MCF 10A (cell line): ENCODE measurements around the gene GGA2. TPM values are rescaled to one million over a fixed set of nuclear protein-coding genes. Genes with fewer than 3 reads are reported as not detected.
A peak's percentile ranks its signal among the peaks of the same experiment; 100 is the strongest.

Experiments used
- BruUV-seq: library from RNA; stranded (reverse); fragments of 400-500 nt; replicated peaks from 2 replicates; lab custom pipeline; 2021; lab: Mats Ljungman, UMichigan
- CTCF ChIA-PET: fragments of 300-600 bp; sonication (Branson Sonifier 250); formaldehyde crosslinking; extraction: SDS; loops from one replicate; lab custom pipeline; 2021; ENCODE audit warnings: antibody characterized with exemption, inconsistent platforms; lab: Yijun Ruan, JAX
- POLR2A ChIA-PET: fragments of 300-600, 350-650 bp; sonication (Branson Sonifier 250); formaldehyde crosslinking; extraction: SDS; loops from one replicate; lab custom pipeline; 2020; ENCODE audit warnings: antibody characterized with exemption, inconsistent platforms; lab: Yijun Ruan, JAX
- DNase-seq: peaks from one replicate; pipeline ENCODE4 v3.0.0-alpha.2; 2018; ENCODE audit not compliant: unreplicated experiment
- H3K27ac Mint-ChIP-seq: one replicate; pipeline ENCODE4 v1.8.0; 2022; ENCODE audit warnings: mild to moderate bottlenecking, low read depth, mixed read lengths; ENCODE audit not compliant: unreplicated experiment
- H3K27me3 Mint-ChIP-seq: one replicate; pipeline ENCODE4 v1.8.0; 2022; ENCODE audit warnings: mixed read lengths; ENCODE audit not compliant: insufficient read depth, unreplicated experiment
- H3K36me3 Mint-ChIP-seq: one replicate; pipeline ENCODE4 v1.8.0; 2022; ENCODE audit warnings: mild to moderate bottlenecking, moderate library complexity, mixed read lengths; ENCODE audit not compliant: insufficient read depth, unreplicated experiment
- H3K4me1 Mint-ChIP-seq: one replicate; pipeline ENCODE4 v1.8.0; 2022; ENCODE audit warnings: mixed read lengths; ENCODE audit not compliant: insufficient read depth, unreplicated experiment
- H3K4me3 Mint-ChIP-seq: one replicate; pipeline ENCODE4 v1.8.0; 2022; ENCODE audit warnings: mild to moderate bottlenecking, moderate library complexity, mixed read lengths; ENCODE audit not compliant: unreplicated experiment
- H3K9me3 Mint-ChIP-seq: one replicate; pipeline ENCODE4 v1.8.0; 2022; ENCODE audit warnings: mixed read lengths; ENCODE audit not compliant: unreplicated experiment
- intact Hi-C: fragments of 100-400 bp; cut with micrococcal nuclease; formaldehyde crosslinking; loops from 2 replicates; pipeline ENCODE4 v1.14.1; 2022
- total RNA-seq: library from RNA; stranded (reverse); gene quantifications from 2 replicates; pipeline ENCODE4 v1.2.3, GENCODE V29; 2022
- TF ChIP-seq, protein P1 (sequence below): fragments of 200-600 bp; IDR thresholded peaks from one replicate; pipeline ENCODE4 v1.8.0; 2022; ENCODE audit warnings: antibody characterized with exemption, mild to moderate bottlenecking; ENCODE audit not compliant: unreplicated experiment

Gene GGA2
- total RNA-seq, 1 experiment from 2014 or later = 22.2 TPM

DNA sequence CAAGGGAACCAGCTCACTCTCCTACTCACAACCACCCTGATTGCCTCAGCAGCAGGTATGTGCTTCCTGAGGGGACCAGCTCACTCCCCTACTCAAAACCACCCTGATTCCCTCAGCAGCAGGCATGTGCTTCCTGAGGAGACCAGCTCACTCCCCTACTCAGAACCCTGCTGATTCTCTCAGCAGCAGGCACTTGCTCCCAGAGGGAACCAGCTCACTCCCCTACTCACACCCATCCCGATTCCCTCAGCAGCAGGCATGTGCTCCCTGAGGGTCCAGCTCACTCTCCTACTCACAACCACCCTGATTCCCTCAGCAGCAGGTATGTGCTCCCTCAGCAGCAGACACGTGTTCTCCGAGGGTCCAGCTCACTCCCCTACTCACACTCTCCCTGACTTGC lies 31.2 kb downstream of the GGA2 start:
- H3K4me1 Mint-ChIP-seq = no peaks in the 10 kb centered on the region
- ChIA-PET CTCF (interaction anchor here (0.9 kb wide), 1 partner anchor 10 kb away, joined by 3 read pairs; no protein-coding TSS in a partner anchor), POLR2A (interaction anchor here (1.1 to 1.5 kb wide), 2 partner anchors 11 to 18 kb away, joined by 3 to 6 read pairs; no protein-coding TSS in a partner anchor)
- BruUV-seq = no TSS peak
- no peaks in the 10 kb centered on the region for H3K27me3 Mint-ChIP-seq
- DNase-seq = no peak
- peaks cover 93% of the 10 kb centered on the region for H3K36me3 Mint-ChIP-seq
- intact Hi-C loops = no loop called here
- no peak overlapping the region for H3K4me3 Mint-ChIP-seq
- H3K9me3 Mint-ChIP-seq = no peaks in the 10 kb centered on the region
- TF ChIP-seq, protein P1, sequence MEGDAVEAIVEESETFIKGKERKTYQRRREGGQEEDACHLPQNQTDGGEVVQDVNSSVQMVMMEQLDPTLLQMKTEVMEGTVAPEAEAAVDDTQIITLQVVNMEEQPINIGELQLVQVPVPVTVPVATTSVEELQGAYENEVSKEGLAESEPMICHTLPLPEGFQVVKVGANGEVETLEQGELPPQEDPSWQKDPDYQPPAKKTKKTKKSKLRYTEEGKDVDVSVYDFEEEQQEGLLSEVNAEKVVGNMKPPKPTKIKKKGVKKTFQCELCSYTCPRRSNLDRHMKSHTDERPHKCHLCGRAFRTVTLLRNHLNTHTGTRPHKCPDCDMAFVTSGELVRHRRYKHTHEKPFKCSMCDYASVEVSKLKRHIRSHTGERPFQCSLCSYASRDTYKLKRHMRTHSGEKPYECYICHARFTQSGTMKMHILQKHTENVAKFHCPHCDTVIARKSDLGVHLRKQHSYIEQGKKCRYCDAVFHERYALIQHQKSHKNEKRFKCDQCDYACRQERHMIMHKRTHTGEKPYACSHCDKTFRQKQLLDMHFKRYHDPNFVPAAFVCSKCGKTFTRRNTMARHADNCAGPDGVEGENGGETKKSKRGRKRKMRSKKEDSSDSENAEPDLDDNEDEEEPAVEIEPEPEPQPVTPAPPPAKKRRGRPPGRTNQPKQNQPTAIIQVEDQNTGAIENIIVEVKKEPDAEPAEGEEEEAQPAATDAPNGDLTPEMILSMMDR = no peak
- H3K27ac Mint-ChIP-seq = no peak overlapping the region

DNA sequence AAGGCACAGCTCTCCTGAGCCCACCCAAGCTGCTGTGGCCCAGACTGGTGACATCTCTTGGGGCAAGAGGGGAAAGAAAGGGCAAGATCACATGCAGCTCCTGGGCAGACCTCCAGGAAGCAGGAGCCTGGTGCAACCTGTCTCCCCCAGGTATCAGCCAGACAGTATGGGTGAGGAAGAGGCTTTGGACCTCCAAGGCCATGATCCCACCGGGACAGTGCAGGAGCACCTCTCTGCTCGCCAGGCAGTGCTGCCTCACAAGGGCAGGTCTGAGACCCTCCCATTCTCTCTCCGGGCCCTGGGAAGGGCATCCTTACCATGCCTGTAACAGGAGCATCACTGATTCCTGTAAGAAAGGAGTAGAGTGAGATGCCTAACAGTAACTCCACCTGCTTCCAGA lies 31.7 kb downstream of the GGA2 start:
- no TSS peak for BruUV-seq
- Mint-ChIP-seq H3K4me3 (no peak overlapping the region), H3K36me3 (peaks cover 96% of the 10 kb centered on the region), H3K4me1 (no peaks in the 10 kb centered on the region), H3K27ac (no peak overlapping the region), H3K9me3 (no peaks in the 10 kb centered on the region), H3K27me3 (no peaks in the 10 kb centered on the region)
- ChIA-PET CTCF (no interaction called here), POLR2A (interaction anchor here (1.5 kb wide), 1 partner anchor 19 kb away, joined by 6 read pairs; no protein-coding TSS in a partner anchor)
- intact Hi-C loops = no loop called here
- DNase-seq = no peak
- TF ChIP-seq, protein P1 = no peak

DNA sequence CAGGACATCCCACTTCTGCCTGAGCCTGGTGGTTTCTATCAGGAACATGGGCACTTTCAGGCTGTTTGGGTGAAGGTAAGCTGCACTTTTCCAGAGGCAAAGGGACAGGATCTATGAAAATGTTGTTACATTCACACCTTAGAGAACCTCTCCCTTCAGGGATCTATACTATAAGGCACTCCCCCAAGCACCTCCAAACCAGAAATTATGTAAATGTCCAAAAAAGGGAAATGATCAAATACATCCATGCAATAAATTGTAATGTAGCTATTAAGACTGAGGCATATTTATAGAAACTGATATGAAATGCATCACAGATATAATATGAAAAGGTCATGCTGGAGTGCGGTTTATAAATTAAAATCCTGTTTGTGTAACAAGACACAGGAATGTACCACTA lies 34.0 kb downstream of the GGA2 start:
- no TSS peak for BruUV-seq
- H3K27ac Mint-ChIP-seq = no peak overlapping the region
- TF ChIP-seq, protein P1 = no peak
- no peaks in the 10 kb centered on the region for H3K4me1 Mint-ChIP-seq
- peaks cover 82% of the 10 kb centered on the region for H3K36me3 Mint-ChIP-seq
- H3K27me3 Mint-ChIP-seq = no peaks in the 10 kb centered on the region
- no peaks in the 10 kb centered on the region for H3K9me3 Mint-ChIP-seq
- ChIA-PET CTCF (interaction anchor here (0.9 kb wide), 1 partner anchor 13 kb away, joined by 3 read pairs; no protein-coding TSS in a partner anchor), POLR2A (no interaction called here)
- DNase-seq = no peak
- no peak overlapping the region for H3K4me3 Mint-ChIP-seq
- intact Hi-C loops = no loop called here

DNA sequence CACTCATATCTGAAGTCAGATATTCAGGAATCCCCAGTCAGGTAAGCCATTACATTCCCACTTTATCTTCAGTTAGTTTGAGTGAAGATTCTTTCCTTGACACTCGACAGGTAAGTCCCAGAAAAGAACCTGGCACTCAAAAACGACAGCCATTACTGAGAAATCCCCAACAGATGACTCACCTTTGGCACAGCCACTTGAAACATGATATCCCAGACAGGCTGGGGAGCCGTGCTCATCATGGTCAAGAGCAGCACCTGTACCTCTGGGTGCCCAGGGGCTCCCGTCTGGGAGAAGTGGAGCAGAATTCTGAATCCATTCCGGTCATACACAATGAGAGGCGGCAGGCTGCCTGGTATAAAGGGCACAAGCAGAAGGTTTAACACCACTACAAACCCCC lies 40.5 kb downstream of the GGA2 start:
- POLR2A ChIA-PET = interaction anchor here (0.6 to 1.0 kb wide), 3 partner anchors 8 to 29 kb away, joined by 3 to 4 read pairs (median 3); no protein-coding TSS in a partner anchor
- no peak overlapping the region for H3K4me3 Mint-ChIP-seq
- peaks cover 44% of the 10 kb centered on the region for H3K36me3 Mint-ChIP-seq
- DNase-seq = peak; percentile 84
- H3K9me3 Mint-ChIP-seq = no peaks in the 10 kb centered on the region
- BruUV-seq = no TSS peak
- H3K4me1 Mint-ChIP-seq = peaks cover 17% of the 10 kb centered on the region
- TF ChIP-seq, protein P1 = no peak
- intact Hi-C loops = no loop called here
- peak overlapping the region; percentile 28 for H3K27ac Mint-ChIP-seq
- CTCF ChIA-PET = no interaction called here
- no peaks in the 10 kb centered on the region for H3K27me3 Mint-ChIP-seq
